Caco-2 (cell line): ENCODE results near the gene CDH6. TPM values are rescaled to one million over a fixed set of nuclear protein-coding genes. Genes with fewer than 3 reads are reported as not detected.

Experiments used
- BruUV-seq: library from RNA; stranded (reverse); fragments of 400-500 nt; replicated peaks from 2 replicates; lab custom pipeline; 2021; lab: Mats Ljungman, UMichigan
- CTCF ChIA-PET: fragments of 300-600 bp; sonication (Branson Sonifier 250); formaldehyde crosslinking; loops from one replicate; lab custom pipeline; 2022; ENCODE audit warnings: antibody characterized with exemption; lab: Charles Lee
- POLR2A ChIA-PET: fragments of 300-600 bp; sonication (Branson Sonifier 250); formaldehyde crosslinking; loops from one replicate; lab custom pipeline; 2022; ENCODE audit warnings: antibody characterized with exemption; lab: Charles Lee
- DNase-seq, 2 experiments: peaks; one replicate each; pipeline versions ENCODE4 v3.0.0 to v3.0.0-alpha.2; 2020 to 2022
- H3K27me3 ChIP-seq: replicated peaks from 2 replicates; pipeline ENCODE4 v1.6.0; 2011; ENCODE audit warnings: low read length; ENCODE audit not compliant: control insufficient read depth, insufficient read depth
- H3K36me3 ChIP-seq: 2 replicates; pipeline ENCODE4 v1.5.1; 2011; ENCODE audit warnings: low read length; ENCODE audit not compliant: control insufficient read depth, insufficient read depth
- H3K4me1 ChIP-seq: fragments of 250-450 bp; sonication (Bioruptor Pico); 2 replicates; pipeline ENCODE4 v1.5.1; 2020; ENCODE audit warnings: mild to moderate bottlenecking
- H3K4me3 ChIP-seq: 2 replicates; pipeline ENCODE4 v1.5.1; 2011; ENCODE audit warnings: low read depth, mild to moderate bottlenecking, control low read depth, low read length
- H3K9me3 ChIP-seq: fragments of 250-450 bp; sonication (Bioruptor Pico); 2 replicates; pipeline ENCODE4 v1.5.1; 2020; ENCODE audit warnings: mild to moderate bottlenecking, moderate library complexity
- H3K27ac Mint-ChIP-seq: one replicate; pipeline ENCODE4 v1.8.0; 2022; ENCODE audit warnings: mixed read lengths; ENCODE audit not compliant: unreplicated experiment
- H3K27me3 Mint-ChIP-seq: one replicate; pipeline ENCODE4 v1.8.0; 2022; ENCODE audit warnings: mixed read lengths; ENCODE audit not compliant: insufficient read depth, unreplicated experiment
- H3K36me3 Mint-ChIP-seq: one replicate; pipeline ENCODE4 v1.8.0; 2022; ENCODE audit warnings: mild to moderate bottlenecking, mixed read lengths; ENCODE audit not compliant: insufficient read depth, unreplicated experiment
- H3K4me1 Mint-ChIP-seq: one replicate; pipeline ENCODE4 v1.8.0; 2022; ENCODE audit warnings: low read depth, mixed read lengths; ENCODE audit not compliant: unreplicated experiment
- H3K4me3 Mint-ChIP-seq: one replicate; pipeline ENCODE4 v1.8.0; 2022; ENCODE audit warnings: mild to moderate bottlenecking, moderate library complexity, mixed read lengths; ENCODE audit not compliant: unreplicated experiment
- H3K9me3 Mint-ChIP-seq: one replicate; pipeline ENCODE4 v1.8.0; 2022; ENCODE audit warnings: mixed read lengths; ENCODE audit not compliant: unreplicated experiment
- intact Hi-C: fragments of 100-400 bp; cut with micrococcal nuclease; formaldehyde crosslinking; loops from one replicate; pipeline ENCODE4 v1.10.0; 2022; ENCODE audit not compliant: unreplicated experiment
- total RNA-seq: library from RNA; stranded (reverse); gene quantifications from 2 replicates; pipeline ENCODE4 v1.2.3, GENCODE V29; 2022
- TF ChIP-seq, protein P1 (sequence below), 2 experiments: fragments of 200-600 bp in 1 of 2; IDR thresholded peaks; 1 replicate in 1 of 2; 2 replicates in 1 of 2; pipeline versions ENCODE4 v1.5.1 to v1.8.0; 2011 to 2022; ENCODE audit warnings: antibody characterized with exemption in 1 of 2, control low read depth in 1 of 2, inconsistent platforms in 1 of 2, low read depth in 1 of 2, low read length in 1 of 2, mild to moderate bottlenecking in 1 of 2, moderate library complexity in 1 of 2; ENCODE audit not compliant: insufficient read depth in 1 of 2, severe bottlenecking in 1 of 2, unreplicated experiment in 1 of 2

CDH6 gene
- total RNA-seq, 1 experiment from 2014 or later: 18.0 TPM

DNA sequence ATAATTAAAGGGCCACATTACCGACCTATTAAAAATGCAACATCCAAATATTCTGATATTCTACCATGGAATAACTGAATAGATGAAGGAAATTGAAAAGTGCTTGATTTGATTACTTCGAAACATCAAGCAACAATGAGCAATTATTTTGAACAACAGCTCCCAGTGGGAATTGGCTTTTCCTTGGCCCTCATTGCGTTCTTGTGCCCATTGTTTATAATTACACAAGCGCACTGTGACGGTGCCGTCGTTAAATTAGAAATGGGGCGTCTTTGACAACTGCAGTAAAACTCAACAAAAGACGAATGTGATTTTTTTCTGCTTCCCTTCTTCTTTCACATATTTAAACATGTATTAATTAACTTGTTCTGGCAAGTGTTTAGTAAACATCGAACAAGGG is 61.6 kb downstream of the CDH6 start:
- H3K4me1 ChIP-seq: no peaks in the 10 kb centered on the region
- intact Hi-C loops: no loop called here
- no peak overlapping the region for H3K4me3 ChIP-seq
- Mint-ChIP-seq H3K9me3 (peaks cover 9% of the 10 kb centered on the region), H3K27me3 (no peaks in the 10 kb centered on the region), H3K36me3 (peaks cover 6% of the 10 kb centered on the region), H3K4me1 (no peaks in the 10 kb centered on the region), H3K27ac (no peak overlapping the region), H3K4me3 (no peak overlapping the region)
- DNase-seq: no peak
- ChIA-PET CTCF (no interaction called here), POLR2A (no interaction called here)
- H3K27me3 ChIP-seq: no peaks in the 10 kb centered on the region
- TF ChIP-seq, protein P1, sequence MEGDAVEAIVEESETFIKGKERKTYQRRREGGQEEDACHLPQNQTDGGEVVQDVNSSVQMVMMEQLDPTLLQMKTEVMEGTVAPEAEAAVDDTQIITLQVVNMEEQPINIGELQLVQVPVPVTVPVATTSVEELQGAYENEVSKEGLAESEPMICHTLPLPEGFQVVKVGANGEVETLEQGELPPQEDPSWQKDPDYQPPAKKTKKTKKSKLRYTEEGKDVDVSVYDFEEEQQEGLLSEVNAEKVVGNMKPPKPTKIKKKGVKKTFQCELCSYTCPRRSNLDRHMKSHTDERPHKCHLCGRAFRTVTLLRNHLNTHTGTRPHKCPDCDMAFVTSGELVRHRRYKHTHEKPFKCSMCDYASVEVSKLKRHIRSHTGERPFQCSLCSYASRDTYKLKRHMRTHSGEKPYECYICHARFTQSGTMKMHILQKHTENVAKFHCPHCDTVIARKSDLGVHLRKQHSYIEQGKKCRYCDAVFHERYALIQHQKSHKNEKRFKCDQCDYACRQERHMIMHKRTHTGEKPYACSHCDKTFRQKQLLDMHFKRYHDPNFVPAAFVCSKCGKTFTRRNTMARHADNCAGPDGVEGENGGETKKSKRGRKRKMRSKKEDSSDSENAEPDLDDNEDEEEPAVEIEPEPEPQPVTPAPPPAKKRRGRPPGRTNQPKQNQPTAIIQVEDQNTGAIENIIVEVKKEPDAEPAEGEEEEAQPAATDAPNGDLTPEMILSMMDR (IDR thresholded peaks at IDR 0.05; ENCODE audit: insufficient read depth in 1 of 2, low read depth in 1 of 2, low read length in 1 of 2, severe bottlenecking in 1 of 2, unreplicated experiment in 1 of 2): no peak
- H3K36me3 ChIP-seq: no peaks in the 10 kb centered on the region
- H3K9me3 ChIP-seq: no peaks in the 10 kb centered on the region
- no TSS peak for BruUV-seq

DNA sequence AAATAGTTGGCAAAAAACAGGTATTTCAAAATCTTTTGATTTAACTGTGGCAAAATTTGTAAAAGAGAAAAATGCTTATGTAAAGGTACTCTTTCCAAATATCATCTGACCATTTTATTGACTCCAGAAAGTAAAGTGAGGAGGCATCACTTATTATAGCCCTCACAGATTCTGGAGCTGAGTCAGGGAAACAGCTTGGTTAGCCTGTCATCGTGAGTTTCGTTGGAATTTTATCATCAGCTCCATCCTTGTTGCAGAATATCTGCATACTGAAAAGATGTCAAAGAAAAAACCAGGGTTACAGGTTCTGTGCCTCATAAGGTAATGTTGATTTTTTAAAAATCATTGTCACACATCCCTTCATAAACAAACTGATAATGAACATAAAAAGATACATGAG is 74.8 kb downstream of the CDH6 start:
- no peaks in the 10 kb centered on the region for H3K4me1 Mint-ChIP-seq
- no peak overlapping the region for H3K4me3 Mint-ChIP-seq
- ChIA-PET CTCF (no interaction called here), POLR2A (no interaction called here)
- H3K27me3 Mint-ChIP-seq: no peaks in the 10 kb centered on the region
- no peaks in the 10 kb centered on the region for H3K9me3 Mint-ChIP-seq
- no peaks in the 10 kb centered on the region for H3K36me3 ChIP-seq
- no peaks in the 10 kb centered on the region for H3K4me1 ChIP-seq
- no peaks in the 10 kb centered on the region for H3K9me3 ChIP-seq
- H3K4me3 ChIP-seq: no peak overlapping the region
- H3K27ac Mint-ChIP-seq: no peak overlapping the region
- DNase-seq: no peak
- BruUV-seq: no TSS peak
- TF ChIP-seq, protein P1 (IDR thresholded peaks at IDR 0.05; ENCODE audit: insufficient read depth in 1 of 2, low read depth in 1 of 2, low read length in 1 of 2, severe bottlenecking in 1 of 2, unreplicated experiment in 1 of 2): no peak
- intact Hi-C loops: no loop called here
- H3K27me3 ChIP-seq: no peaks in the 10 kb centered on the region
- no peaks in the 10 kb centered on the region for H3K36me3 Mint-ChIP-seq

DNA sequence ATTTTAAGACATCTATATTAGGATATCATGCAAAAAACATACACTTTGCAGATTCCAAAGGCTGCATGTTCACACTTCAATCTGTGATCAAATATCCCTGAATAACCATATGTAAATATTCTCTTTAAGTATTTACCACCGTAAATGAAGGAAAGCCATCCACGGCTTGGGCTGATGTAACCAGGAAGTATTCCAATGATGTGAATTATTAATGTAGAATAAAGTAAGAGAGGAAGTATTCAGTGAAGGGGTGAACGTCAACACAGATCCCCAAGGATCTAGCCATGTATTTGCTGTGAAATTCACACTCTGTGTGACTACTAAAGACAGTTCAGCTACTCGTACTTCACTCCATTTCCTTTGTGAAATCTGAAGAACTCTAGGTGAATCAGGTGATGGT is 75.2 kb downstream of the CDH6 start:
- no peaks in the 10 kb centered on the region for H3K4me1 ChIP-seq
- POLR2A ChIA-PET: no interaction called here
- BruUV-seq: no TSS peak
- TF ChIP-seq, protein P1 (IDR thresholded peaks at IDR 0.05; ENCODE audit: insufficient read depth in 1 of 2, low read depth in 1 of 2, low read length in 1 of 2, severe bottlenecking in 1 of 2, unreplicated experiment in 1 of 2): no peak
- Mint-ChIP-seq H3K27me3 (no peaks in the 10 kb centered on the region), H3K4me1 (no peaks in the 10 kb centered on the region), H3K36me3 (no peaks in the 10 kb centered on the region), H3K9me3 (no peaks in the 10 kb centered on the region), H3K27ac (no peak overlapping the region), H3K4me3 (no peak overlapping the region)
- H3K27me3 ChIP-seq: no peaks in the 10 kb centered on the region
- CTCF ChIA-PET: interaction anchor here (0.6 kb wide), 1 partner anchor 376 kb away, joined by 5 read pairs; no protein-coding TSS in a partner anchor
- DNase-seq: no peak
- H3K9me3 ChIP-seq: no peaks in the 10 kb centered on the region
- no peak overlapping the region for H3K4me3 ChIP-seq
- intact Hi-C loops: no loop called here
- no peaks in the 10 kb centered on the region for H3K36me3 ChIP-seq
